PC-9 (cell line): ENCODE data around the gene ZCCHC8.

Experiments
- CTCF ChIP-seq: fragments of 200-600 bp; sonication (generic); conservative IDR thresholded peaks from 2 replicates; pipeline ENCODE4 v1.6.1; 2017; ENCODE audit warnings: mixed run types, antibody characterized with exemption, mild to moderate bottlenecking, moderate library complexity
- EZH2 ChIP-seq: fragments of 200-600 bp; sonication (generic); IDR thresholded peaks from 2 replicates; pipeline ENCODE4 v1.8.0; 2017; ENCODE audit warnings: antibody characterized with exemption, low read depth

GRCh38 chr12:122499991-122500684, 594 bp downstream of the ZCCHC8 start:
- TF ChIP-seq CTCF (no peak), EZH2 (no peak)
